NK-92 (cell line): ENCODE data around the gene COL18A1.

Source experiments
- DNase-seq: peaks from one replicate; lab custom pipeline; 2025; ENCODE audit not compliant: unreplicated experiment; lab: John Stamatoyannopoulos, UW

COL18A1 gene

DNA sequence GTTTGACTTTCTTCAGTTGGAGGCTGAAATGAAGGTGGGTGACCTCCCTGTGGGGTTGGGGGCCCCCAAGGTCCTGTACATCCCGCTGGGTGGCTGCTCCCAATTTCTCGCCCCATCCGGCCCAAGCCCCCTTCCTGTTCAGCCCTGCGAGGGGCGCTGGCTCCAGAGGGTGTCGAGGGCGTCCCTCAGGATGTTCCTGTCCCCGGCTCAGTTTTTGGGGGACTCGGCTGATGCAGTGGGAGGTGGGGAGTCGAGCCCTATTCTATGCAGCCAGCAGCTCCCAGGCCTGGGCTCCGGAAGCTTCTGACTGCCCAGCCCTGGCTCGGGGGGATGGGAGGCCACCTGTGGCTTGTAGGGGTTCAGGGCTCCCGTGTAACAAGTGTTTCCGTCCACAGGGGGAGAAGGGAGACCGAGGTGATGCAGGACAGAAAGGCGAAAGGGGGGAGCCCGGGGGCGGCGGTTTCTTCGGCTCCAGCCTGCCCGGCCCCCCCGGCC, 99.1 kb downstream of the COL18A1 start:
- DNase-seq = no peak

DNA sequence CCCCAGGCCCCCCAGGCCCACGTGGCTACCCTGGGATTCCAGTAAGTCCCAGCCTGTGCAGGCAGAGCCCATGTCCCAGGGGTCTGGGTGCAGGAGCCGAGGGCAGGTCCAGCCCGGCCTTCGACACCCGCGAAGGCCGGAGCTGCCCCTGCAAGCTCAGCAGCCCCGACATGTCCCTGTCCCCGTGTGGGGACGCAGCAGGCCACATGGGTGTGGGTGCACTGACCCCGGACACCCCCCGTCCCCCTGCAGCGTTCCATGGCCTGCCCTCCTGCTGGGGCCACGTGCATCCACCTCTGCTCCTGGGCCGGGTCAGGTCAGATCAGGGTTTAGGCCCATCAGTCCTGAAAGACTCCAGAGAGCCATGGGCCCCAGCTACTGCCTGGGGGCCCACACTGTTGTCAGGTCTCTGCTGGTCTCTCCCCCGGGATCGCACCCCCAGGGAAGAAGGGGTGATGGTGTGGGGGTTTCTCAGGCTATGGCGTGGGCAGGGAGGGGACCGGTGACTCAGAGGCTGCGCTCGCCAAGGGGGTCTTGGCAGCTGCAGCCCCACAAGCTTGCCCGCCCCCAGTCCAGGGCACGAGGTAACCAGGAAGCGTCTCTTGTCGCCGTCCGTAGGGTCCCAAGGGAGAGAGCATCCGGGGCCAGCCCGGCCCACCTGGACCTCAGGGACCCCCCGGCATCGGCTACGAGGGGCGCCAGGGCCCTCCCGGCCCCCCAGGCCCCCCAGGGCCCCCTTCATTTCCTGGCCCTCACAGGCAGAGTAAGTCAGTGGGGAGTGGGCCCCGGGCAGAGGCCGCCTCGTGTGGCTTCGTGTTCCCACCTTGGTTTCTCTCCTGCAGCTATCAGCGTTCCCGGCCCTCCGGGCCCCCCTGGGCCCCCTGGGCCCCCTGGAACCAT, 99.8 kb downstream of the COL18A1 start:
- DNase-seq = no peak

DNA sequence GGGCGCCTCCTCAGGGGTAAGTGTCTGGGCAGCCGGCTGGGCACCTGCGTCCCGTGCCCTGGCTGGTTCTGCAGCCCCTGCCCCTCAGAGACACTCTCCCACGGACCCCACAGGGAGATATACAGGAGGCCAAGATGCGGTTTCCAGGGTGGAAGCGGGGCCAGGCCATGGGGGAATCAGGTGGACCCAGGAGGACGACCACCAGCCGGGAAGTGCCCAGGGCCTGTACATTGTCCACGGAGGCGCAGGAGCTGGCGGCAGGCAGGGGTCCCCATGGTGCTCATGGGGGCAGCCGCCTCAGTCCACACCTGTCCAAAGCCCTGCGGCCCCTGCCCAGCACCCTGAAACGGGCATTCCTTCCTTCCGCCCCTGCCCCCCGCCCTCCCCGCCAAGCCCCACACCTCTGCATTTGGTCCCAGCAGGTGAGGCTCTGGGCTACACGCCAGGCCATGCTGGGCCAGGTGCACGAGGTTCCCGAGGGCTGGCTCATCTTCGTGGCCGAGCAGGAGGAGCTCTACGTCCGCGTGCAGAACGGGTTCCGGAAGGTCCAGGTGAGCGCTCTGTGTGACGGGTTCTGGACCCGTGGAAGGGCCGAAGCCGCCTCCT, 100.6 kb downstream of the COL18A1 start:
- no peak for DNase-seq

DNA sequence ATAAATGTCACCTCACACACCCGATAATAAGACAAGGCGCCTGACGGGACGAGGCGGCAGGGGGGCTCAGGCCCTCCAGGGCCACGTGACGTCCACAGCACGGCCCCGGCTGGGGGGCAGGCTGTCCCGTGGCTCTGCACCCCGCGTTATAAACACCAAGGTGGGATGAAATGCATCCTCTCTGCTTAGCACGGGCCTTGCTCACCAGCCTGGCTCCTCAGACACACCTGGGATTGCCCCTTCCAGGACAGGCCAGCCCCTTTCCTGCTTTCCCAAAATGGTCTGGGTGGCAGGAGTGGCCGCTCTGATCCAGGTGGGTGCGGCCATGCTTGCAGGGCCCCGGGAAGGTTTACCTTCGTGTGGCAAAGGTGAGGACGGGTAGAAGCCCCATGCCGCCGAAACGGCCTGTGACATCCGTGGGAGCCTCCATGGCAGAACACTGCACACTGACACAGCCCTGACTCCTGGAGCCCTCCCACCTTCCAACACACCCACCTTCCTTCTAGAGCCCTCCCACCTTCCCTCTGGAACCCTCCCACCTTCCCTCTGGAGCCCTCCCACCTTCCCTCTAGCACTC, 101.4 kb downstream of the COL18A1 start:
- no peak for DNase-seq

DNA sequence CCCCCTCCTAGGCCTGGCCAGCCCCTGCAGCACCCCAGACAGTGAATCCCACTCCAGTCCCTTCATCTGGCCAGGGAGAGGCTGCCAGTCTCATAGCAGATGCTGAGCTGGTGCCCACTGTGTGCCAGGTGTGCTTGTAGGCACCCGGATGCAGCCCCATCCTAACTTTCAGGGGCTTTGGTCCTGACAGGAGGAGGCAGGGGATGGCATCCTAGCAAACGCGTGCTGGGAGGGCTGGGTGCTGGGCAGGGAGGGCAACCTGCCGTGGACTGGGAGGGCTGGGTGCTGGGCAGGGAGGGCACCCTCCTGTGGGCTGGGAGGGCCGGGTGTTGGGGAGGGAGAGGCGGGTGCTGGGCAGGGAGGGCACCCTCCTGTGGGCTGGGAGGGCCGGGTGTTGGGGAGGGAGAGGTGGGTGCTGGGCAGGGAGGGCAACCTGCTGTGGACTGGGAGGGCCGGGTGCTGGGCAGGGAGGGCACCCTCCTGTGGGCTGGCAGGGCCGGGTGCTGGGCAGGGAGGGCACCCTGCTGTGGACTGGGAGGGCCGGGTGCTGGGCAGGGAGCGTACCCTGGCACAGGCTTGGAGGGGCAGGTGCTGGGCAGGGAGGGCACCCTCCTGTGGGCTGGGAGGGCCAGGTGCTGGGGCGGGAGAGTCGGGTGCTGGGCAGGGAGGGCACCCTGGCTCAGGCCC, 102.0 kb downstream of the COL18A1 start:
- DNase-seq = no peak

DNA sequence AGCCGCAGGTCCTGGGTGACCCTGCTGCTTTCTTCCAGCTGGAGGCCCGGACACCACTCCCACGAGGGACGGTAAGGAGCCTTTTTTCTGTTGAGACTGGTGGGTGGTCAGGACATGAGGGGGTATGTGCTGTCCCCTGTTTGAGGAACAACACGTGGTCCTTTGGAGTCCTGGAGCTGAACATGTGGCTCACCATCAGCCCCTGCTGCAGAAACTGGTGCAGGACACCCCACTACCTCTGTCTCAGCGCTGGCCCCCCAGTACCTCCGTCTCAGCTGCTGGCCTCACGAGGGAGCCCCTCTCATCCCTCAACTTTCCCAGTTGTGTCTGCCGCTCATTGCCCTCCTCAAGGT, 102.5 kb downstream of the COL18A1 start:
- no peak for DNase-seq

DNA sequence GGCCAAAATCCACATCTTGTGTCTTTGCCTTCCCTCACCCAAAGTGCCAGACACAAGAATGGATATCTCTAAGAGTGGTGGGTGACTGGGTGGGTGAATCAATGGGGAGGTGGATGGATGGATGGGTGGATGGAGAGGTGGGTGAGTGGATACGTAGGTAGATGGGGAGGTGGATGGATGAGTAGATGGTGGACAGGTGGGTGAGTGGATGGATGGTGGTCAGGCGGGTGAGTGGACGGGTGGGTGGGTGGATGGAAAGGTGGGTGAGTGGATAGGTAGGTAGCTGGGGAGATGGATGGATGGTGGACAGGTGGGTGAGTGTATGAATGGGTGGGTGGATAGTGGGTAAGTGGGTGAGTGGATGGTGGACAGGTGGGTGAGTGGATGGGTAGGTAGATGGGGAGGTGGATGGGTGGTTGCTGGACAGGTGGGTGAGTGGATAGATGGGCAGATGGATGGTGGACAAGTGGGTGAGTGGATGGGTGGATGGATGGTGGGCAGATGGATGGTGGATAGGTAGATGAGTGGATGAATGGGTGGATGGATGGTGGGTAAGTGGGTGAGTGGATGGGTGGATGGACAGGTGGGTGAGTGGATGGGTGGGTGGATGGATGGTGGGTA, 103.0 kb downstream of the COL18A1 start:
- DNase-seq = no peak

DNA sequence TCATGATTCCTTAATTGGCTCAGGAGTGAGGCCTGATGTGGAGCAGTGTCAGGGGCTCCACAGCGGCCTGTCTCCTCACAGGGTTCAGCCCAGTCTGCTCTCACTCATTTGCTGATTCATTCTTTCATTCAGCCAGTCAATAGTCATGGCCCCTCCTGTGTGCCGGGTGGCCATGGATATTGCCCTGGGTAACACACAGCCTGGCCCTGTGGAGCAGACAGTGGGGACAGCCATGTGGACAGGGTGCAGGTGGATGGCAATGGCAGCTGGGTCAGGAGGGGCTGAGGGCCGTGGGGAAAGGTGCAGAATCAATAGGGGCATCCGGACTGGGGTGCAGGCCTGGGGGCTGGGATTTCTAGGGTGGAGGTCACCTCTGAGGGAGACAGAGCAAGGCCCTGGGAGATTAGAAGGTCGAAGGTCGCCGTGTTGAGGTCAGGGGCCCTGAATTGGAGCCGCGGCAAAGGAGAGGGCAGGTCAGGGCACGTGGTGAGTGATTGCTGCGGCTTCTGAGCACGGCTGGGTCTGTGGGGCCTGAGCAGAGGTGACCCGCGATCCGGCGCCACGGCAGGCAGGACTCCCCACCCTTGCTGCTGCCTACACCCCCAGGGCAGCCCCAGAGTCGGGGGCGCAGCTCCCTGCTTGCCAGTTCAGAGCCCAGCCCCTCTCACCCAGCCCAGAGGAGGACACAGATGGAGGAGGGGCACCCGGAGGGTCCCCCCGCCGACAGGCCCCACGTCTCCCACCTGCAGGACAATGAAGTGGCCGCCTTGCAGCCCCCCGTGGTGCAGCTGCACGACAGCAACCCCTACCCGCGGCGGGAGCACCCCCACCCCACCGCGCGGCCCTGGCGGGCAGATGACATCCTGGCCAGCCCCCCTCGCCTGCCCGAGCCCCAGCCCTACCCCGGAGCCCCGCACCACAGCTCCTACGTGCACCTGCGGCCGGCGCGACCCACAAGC, 103.9 kb downstream of the COL18A1 start:
- no peak for DNase-seq

DNA sequence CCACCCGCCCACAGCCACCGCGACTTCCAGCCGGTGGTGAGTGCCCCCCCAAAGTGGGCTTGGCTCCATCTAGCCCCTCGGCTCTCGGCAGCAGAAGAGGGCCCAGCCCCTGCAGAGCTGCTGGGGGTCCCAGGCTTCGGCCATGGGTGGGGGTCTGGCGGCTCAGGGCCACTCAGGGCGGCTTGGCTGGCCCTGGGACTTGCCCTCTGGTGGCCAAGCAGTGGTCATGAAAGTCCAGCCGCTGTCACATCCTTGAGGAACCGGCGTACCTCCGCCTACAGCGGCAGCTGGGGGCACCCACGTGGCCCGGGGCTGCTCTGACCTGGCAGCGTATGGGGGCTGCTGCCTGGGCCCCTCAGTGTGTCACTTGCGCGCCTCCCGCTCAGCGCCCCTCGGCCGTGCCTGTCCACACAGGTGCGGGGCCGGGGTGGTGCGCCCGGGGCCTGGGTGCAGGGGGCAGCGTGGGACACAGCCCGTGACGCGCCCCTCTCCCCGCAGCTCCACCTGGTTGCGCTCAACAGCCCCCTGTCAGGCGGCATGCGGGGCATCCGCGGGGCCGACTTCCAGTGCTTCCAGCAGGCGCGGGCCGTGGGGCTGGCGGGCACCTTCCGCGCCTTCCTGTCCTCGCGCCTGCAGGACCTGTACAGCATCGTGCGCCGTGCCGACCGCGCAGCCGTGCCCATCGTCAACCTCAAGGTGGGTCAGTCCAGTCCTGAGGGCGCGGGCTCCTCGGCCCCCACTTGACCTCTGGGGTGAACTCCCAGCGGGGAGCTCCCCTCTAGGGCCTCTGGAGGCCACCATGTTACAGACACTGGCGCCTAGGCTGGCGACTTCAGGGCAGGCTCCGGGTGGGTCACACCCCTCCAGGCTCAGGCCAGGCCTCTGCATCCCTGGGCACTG, 104.9 kb downstream of the COL18A1 start:
- no peak for DNase-seq

DNA sequence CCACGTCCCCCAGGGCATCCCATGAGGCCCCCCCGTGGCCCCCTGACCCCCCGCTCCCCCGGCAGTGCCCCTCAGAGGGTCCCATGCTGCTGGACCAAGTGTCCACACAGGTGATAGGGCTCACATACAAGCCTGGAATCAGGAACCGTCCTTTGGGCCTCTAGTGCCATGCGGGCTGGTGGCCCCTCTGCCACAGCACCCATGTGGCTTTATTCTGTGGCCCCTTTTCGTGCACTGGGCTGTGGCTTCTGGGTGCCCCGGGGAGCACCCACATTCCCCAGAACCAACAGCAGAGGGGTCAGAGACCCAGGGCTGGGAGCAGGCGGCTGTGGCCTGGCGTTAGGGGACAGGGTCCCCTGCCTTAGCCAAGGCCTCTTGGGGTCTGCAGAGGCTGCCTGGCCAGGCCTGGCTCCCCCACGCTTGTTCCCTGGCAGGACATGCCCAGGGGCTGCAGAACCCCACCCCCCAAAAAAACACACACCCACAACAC, 105.5 kb downstream of the COL18A1 start:
- DNase-seq = no peak

DNA sequence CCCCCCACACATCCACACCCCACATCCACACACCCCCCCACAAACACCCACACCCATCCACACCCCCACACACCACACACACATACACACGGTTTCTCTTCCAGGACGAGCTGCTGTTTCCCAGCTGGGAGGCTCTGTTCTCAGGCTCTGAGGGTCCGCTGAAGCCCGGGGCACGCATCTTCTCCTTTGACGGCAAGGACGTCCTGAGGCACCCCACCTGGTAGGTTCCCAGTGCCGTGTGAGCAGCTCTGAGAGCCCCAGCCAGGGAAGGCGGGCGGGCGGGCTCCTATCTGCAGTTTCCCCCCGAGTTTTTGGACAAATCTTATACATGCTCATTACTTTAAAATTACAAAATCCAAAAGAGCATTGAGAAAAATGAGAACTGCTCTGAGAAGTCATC, 106.0 kb downstream of the COL18A1 start:
- DNase-seq = no peak

DNA sequence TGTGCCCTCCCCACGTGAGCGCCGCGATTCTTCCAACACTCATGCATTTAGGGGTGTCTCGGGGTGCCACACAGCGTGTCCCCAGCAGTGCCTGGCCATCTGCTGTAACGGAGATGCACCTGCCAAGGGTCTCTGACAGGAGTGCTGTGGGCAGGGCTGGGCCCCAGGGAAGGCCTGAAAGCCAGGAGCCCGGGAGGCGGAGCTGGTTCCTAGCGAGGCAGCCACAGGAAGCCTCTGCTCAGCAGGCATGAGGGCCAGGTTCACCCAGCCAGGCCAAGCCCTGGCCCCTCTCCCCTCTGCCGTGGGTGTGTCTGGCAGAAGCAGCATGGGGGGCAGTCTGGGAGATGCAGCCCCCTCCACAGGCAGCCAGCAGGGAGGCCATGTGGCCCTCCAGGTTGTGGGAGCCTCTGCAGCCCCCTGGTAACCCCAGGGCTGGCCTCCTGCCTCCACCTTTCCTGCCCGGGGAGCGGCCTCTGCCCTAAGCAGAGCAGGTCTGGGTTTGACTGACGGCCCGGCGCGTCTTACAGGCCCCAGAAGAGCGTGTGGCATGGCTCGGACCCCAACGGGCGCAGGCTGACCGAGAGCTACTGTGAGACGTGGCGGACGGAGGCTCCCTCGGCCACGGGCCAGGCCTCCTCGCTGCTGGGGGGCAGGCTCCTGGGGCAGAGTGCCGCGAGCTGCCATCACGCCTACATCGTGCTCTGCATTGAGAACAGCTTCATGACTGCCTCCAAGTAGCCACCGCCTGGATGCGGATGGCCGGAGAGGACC, 106.9 kb downstream of the COL18A1 start:
- no peak for DNase-seq

DNA sequence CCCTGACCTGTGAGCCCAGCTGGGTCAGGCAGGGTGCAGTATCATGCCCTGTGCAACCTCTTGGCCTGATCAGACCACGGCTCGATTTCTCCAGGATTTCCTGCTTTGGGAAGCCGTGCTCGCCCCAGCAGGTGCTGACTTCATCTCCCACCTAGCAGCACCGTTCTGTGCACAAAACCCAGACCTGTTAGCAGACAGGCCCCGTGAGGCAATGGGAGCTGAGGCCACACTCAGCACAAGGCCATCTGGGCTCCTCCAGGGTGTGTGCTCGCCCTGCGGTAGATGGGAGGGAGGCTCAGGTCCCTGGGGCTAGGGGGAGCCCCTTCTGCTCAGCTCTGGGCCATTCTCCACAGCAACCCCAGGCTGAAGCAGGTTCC, 107.6 kb downstream of the COL18A1 start:
- DNase-seq = no peak

DNA sequence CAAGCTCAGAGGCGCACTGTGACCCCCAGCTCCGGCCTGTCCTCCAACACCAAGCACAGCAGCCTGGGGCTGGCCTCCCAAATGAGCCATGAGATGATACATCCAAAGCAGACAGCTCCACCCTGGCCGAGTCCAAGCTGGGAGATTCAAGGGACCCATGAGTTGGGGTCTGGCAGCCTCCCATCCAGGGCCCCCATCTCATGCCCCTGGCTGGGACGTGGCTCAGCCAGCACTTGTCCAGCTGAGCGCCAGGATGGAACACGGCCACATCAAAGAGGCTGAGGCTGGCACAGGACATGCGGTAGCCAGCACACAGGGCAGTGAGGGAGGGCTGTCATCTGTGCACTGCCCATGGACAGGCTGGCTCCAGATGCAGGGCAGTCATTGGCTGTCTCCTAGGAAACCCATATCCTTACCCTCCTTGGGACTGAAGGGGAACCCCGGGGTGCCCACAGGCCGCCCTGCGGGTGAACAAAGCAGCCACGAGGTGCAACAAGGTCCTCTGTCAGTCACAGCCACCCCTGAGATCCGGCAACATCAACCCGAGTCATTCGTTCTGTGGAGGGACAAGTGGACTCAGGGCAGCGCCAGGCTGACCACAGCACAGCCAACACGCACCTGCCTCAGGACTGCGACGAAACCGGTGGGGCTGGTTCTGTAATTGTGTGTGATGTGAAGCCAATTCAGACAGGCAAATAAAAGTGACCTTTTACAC, 108.2 kb downstream of the COL18A1 start:
- no peak for DNase-seq

DNA sequence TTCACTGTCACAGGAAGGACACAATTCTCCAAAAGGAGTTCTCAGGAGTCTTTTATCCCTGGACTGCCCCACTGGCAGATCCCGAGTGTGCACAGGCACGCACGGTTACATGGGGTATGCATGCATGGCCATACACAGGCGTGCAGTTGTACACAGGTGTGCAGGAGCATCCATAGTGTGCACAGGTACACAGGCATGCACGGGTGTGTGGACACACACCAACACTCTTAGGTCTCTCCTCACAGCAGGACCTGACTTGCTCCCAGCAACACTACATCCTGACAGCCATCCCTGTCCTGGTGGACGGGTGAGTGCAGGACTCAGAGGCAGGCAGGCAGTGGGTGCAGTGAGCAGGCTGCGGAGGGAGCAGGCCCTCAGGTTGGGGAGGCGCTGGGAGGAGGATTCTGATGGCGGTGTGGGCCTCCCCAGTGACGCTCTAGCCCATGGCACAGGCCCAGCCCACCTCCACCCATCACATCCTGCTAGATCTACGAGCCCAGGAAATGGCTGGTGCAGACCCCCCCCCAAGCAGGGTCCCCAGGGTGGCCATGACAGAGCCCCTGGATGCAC, 108.9 kb downstream of the COL18A1 start:
- DNase-seq = no peak

DNA sequence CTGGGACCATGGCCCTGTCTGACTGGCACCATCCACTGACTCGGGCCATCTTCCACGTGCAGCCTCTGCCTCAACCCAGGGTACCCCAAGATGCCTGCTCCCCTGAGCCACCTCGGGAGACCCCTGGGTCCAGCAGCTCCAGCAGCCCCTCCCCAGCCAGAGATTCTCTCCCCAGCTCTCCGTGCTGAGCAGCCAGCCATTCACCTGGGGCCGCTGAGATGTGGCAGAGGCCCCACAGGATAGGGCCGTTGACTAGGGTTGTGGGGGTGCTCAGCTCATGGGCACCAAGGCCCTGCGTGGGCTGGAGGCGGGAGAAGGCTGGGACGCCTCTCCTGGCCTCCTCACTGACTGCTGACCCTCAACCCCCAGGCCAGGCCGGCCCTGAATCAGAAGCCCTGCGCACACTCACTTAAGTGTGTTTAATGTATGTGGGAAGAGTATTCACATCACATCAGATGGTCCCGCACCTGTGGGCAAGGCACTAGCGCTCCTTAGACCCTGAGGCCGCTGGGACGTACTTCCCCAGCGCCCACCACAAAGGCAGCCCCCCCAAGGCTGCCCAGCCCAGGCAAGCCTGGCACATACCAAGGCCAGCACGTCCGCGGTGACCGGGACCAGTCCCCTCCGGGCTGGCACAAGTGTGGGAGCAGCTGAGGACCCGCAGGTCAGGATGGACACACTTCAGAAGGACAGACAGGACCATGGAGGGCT, 109.5 kb downstream of the COL18A1 start:
- no peak for DNase-seq
